ENCODE results near the gene CADM1. TPM values are rescaled to one million over a fixed set of nuclear protein-coding genes. Genes with fewer than 3 reads are reported as not detected.

The CADM1 gene
- total RNA-seq, 1 experiment from 2014 or later = 0.79 TPM

GRCh38 chr11:115224551-115224950, 279.7 kb downstream of the CADM1 start (continued):
- TF ChIP-seq SP1 (IDR thresholded peaks at IDR 0.05; ENCODE audit: low read depth) = no peak

GRCh38 chr11:115222863-115223530, 281.2 kb downstream of the CADM1 start:
- ATAC-seq (no peak), DNase-seq (ENCODE audit: low read depth, low spot score) (no peak)
- TF ChIP-seq ZNF274 (IDR thresholded peaks at IDR 0.05; ENCODE audit: low read depth, low read length) (no peak), ATF3 (IDR thresholded peaks at IDR 0.05) (no peak), EZH2phosphoT487 (IDR thresholded peaks at IDR 0.05; ENCODE audit: borderline replicate concordance) (no peak), ELF1 (IDR thresholded peaks at IDR 0.05; ENCODE audit: borderline replicate concordance, low read depth) (no peak), SIN3A (IDR thresholded peaks at IDR 0.05; ENCODE audit: low read depth) (no peak), SP1 (IDR thresholded peaks at IDR 0.05; ENCODE audit: low read depth) (no peak), CTCF (IDR thresholded peaks at IDR 0.05 in 2 of 3, conservative IDR thresholded peaks at IDR 0.05 in 1 of 3; ENCODE audit: borderline replicate concordance in 1 of 3, insufficient read depth in 1 of 3, low read depth in 2 of 3, low read length in 2 of 3) (no peak), FOSL1 (IDR thresholded peaks at IDR 0.05; ENCODE audit: low read depth) (no peak), MAX (IDR thresholded peaks at IDR 0.05) (no peak), SRF (IDR thresholded peaks at IDR 0.05; ENCODE audit: low read depth) (no peak), POLR2AphosphoS5 (IDR thresholded peaks at IDR 0.05; ENCODE audit: low read depth, low read length) (no peak), TCF7L2 (IDR thresholded peaks at IDR 0.05; ENCODE audit: borderline replicate concordance, extremely low read depth, insufficient read depth, insufficient read length) (no peak), EZH2 (IDR thresholded peaks at IDR 0.05) (no peak), ZFX (IDR thresholded peaks at IDR 0.05) (no peak)
- H3K27ac ChIP-seq (ENCODE audit: low read depth, low read length) = no peak overlapping the region
- peaks cover 0 to 4% of the 10 kb centered on the region in 2 experiments; a peak in 2 of 4 replicates for H3K9me3 ChIP-seq (ENCODE audit: control insufficient read depth in 1 of 2, insufficient read depth in 1 of 2, low read depth in 1 of 2, low read length in 2 of 2)
- ChIA-PET RAD21 (ENCODE audit: low non-redundant PET in 1 of 2, low total read pairs in 2 of 2, uncharacterized antibody in 2 of 2, unreplicated experiment in 2 of 2) (no interaction called here), CTCF (no interaction called here), POLR2A (no interaction called here)
- intact Hi-C loops (cut with micrococcal nuclease) = no loop called here
- BruUV-seq (replicated peaks) = no TSS peak
- no peaks in the 10 kb centered on the region for H3K4me1 ChIP-seq (ENCODE audit: control insufficient read depth in 1 of 2, insufficient read depth in 2 of 2, low read length in 2 of 2)
- no peaks in the 10 kb centered on the region for H3K27me3 ChIP-seq (ENCODE audit: insufficient read depth, low read length)
- no peak overlapping the region for H3K4me3 ChIP-seq (replicated peaks in 1 of 2; ENCODE audit: low read depth in 1 of 2, low read length in 2 of 2)
- H3K79me2 ChIP-seq (ENCODE audit: insufficient read depth, low read length) = no peaks in the 10 kb centered on the region
- H3K4me2 ChIP-seq (ENCODE audit: low read length) = no peak overlapping the region
- H3K36me3 ChIP-seq (ENCODE audit: control insufficient read depth in 1 of 2, insufficient read depth in 2 of 2, low read length in 2 of 2) = no peaks in the 10 kb centered on the region
- H3K9ac ChIP-seq (ENCODE audit: low read length) = no peak overlapping the region
- no peak overlapping the region for H2AFZ ChIP-seq (ENCODE audit: low read depth, low read length, poor library complexity, severe bottlenecking)
- no peaks in the 10 kb centered on the region for H4K20me1 ChIP-seq (ENCODE audit: insufficient read depth)
- H3K9me2 ChIP-seq (ENCODE audit: insufficient read depth) = no peaks in the 10 kb centered on the region

Data from HCT116 (cell line).